ENCODE data around the gene YIPF3. TPM values are rescaled to one million over a fixed set of nuclear protein-coding genes. Genes with fewer than 3 reads are reported as not detected.

The YIPF3 gene
- total and polyA plus RNA-seq, 5 donors from 2014 or later: 59.2 to 135 (median 106) TPM

DNA sequence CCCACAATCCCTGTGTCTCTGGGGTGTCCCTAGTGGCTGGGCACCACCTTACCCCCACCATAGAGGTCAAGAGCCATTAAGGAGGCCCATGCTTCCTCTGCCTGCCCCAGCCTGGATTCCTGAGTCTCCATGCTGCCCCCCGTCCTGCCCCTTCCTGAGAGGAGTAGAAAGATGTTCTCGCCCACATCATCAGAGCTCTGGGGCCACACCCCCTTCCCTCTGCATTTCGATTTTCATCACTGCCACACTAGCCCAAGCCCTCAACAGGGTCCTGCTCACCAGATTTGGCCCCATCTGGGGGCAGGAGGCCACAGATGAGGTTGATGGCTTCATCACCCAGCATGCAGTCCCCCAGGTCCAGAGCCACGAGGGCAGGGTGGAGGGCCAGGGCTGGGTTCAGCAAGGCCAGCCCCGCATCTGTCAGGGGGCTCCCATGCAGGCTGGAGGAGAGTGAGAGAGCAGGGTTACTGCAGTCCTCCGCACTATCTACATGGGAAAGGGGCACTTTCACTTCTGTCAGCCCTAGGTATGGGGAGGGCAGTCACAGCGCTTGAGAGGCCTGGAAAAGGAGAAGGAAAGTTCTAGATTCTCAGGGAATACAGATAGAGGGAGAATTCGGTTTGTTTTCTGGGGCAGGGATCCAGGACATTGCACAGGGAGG, 8.1 kb downstream of the YIPF3 start:
- H3K4me3 ChIP-seq (ENCODE audit: low read depth, low read length): no peak overlapping the region
- H3K36me3 ChIP-seq (ENCODE audit: control insufficient read depth, insufficient read depth, low read length): peaks cover 39% of the 10 kb centered on the region
- no peaks in the 10 kb centered on the region for H3K27me3 ChIP-seq (ENCODE audit: control insufficient read depth, insufficient read depth, low read length)
- no peak overlapping the region for H3K27ac ChIP-seq (ENCODE audit: insufficient read depth, low read length, poor library complexity, severe bottlenecking)
- DNase-seq (no peak), ATAC-seq (ENCODE audit: low read depth in 2 of 2) (no peak)
- peaks cover 24% of the 10 kb centered on the region for H3K36me3 Mint-ChIP-seq
- H3K4me1 Mint-ChIP-seq: peaks cover 5 to 36% (median 13%) of the 10 kb centered on the region in 4 donors
- peak overlapping the region in 1 of 3 donors; percentile 83 for H3K27ac Mint-ChIP-seq
- peak overlapping the region; percentile 80 to 97 (median 83) for H3K4me3 Mint-ChIP-seq
- H3K9me3 ChIP-seq (ENCODE audit: control insufficient read depth in 2 of 2, low read length in 2 of 2): no peaks in the 10 kb centered on the region
- no peaks in the 10 kb centered on the region for H3K9me3 Mint-ChIP-seq
- peaks cover 20% of the 10 kb centered on the region for H3K27me3 Mint-ChIP-seq
- peaks cover 23% of the 10 kb centered on the region for H3K4me1 ChIP-seq (ENCODE audit: control insufficient read depth, insufficient read depth, low read length, poor library complexity, severe bottlenecking)

DNA sequence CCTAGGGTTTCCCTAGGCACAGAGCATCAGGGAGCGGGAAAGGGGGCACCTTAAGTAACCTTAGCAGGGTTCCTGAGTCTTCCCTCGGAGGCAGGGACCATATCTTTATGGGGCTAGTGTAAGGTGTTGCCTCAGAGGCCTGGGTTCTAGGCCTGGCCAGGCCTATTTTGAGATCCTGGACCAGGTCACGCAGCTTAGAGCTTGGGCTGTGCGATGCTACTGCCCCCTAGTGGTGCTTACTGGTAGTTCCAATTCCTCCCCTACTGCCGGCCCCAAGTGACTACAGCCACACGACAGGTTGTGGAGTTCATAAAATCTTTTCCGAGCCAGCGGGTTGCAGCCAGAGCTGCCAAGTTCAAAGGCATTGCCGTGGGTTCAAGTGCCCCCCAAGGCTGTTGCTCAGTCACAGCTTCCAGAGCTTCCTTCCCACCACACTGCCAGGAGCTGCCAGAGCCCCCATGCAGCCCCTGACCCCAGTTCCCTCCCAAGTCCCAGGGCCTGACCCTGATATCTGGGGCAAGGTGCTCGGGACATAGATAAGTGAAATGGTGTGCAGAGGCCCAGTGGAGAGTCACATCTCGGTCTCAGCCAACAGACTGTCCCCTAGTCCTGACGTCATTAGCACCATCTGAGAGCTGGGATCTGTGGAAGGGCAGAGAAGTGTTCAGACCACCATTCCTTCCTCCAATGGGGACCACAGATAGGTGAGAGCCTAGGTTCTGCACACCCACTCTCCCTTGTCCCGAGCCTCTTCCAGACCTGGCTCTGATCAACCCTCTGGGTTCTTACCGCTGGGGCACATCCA, 9.9 kb downstream of the YIPF3 start:
- peaks cover 5 to 29% (median 12%) of the 10 kb centered on the region in 4 donors for H3K4me1 Mint-ChIP-seq
- Histone ChIP-seq H3K36me3 (ENCODE audit: control insufficient read depth, insufficient read depth, low read length) (peaks cover 38% of the 10 kb centered on the region), H3K27me3 (ENCODE audit: control insufficient read depth, insufficient read depth, low read length) (no peaks in the 10 kb centered on the region), H3K4me1 (ENCODE audit: control insufficient read depth, insufficient read depth, low read length, poor library complexity, severe bottlenecking) (peaks cover 20% of the 10 kb centered on the region), H3K9me3 (ENCODE audit: control insufficient read depth in 2 of 2, low read length in 2 of 2) (no peaks in the 10 kb centered on the region), H3K4me3 (ENCODE audit: low read depth, low read length) (no peak overlapping the region), H3K27ac (ENCODE audit: insufficient read depth, low read length, poor library complexity, severe bottlenecking) (no peak overlapping the region)
- H3K27me3 Mint-ChIP-seq: peaks cover 20% of the 10 kb centered on the region
- ATAC-seq (ENCODE audit: low read depth in 2 of 2) (peak; percentile 70 to 74), DNase-seq (peak; percentile 63 to 87 (median 79))
- H3K4me3 Mint-ChIP-seq: peak overlapping the region in 2 of 4 donors; percentile 64 to 68
- no peaks in the 10 kb centered on the region for H3K9me3 Mint-ChIP-seq
- H3K36me3 Mint-ChIP-seq: peaks cover 18% of the 10 kb centered on the region
- peak overlapping the region in 2 of 3 donors; percentile 11 to 23 for H3K27ac Mint-ChIP-seq

DNA sequence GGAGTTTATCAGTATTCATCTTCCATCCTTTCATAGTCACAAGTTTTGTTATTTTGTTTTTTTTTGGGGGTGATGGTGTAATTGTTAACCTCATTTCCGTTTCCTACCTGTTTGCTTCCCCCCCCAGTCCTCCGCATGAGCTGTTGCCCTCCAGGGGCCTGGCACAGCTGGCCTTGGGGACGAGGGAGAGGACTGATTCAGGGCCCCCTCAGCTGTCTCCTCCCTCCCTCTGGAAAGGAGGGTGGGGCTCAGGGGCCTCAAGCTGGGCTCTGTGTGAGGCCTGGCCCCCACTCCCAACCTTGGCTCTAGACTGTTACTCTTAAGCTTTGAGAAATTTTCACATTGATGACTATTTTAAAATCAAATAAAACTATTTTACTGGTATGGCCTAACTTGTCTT, 10.6 kb downstream of the YIPF3 start:
- ATAC-seq (ENCODE audit: low read depth in 2 of 2) (no peak), DNase-seq (no peak)
- no peak overlapping the region for H3K4me3 ChIP-seq (ENCODE audit: low read depth, low read length)
- peaks cover 34% of the 10 kb centered on the region for H3K36me3 ChIP-seq (ENCODE audit: control insufficient read depth, insufficient read depth, low read length)
- no peak overlapping the region for H3K27ac ChIP-seq (ENCODE audit: insufficient read depth, low read length, poor library complexity, severe bottlenecking)
- Mint-ChIP-seq H3K4me1 (peaks cover 0 to 24% (median 10%) of the 10 kb centered on the region in 4 donors), H3K27me3 (peaks cover 20% of the 10 kb centered on the region), H3K27ac (peak overlapping the region; percentile 11 to 26 (median 23)), H3K9me3 (no peaks in the 10 kb centered on the region), H3K36me3 (peaks cover 14% of the 10 kb centered on the region), H3K4me3 (peak overlapping the region in 1 of 4 donors; percentile 65)
- H3K4me1 ChIP-seq (ENCODE audit: control insufficient read depth, insufficient read depth, low read length, poor library complexity, severe bottlenecking): peaks cover 20% of the 10 kb centered on the region
- H3K9me3 ChIP-seq (ENCODE audit: control insufficient read depth in 2 of 2, low read length in 2 of 2): no peaks in the 10 kb centered on the region
- H3K27me3 ChIP-seq (ENCODE audit: control insufficient read depth, insufficient read depth, low read length): no peaks in the 10 kb centered on the region

- ATAC-seq (ENCODE audit: low read depth in 2 of 2) (no peak), DNase-seq (no peak)
- no peaks in the 10 kb centered on the region for H3K27me3 ChIP-seq (ENCODE audit: control insufficient read depth, insufficient read depth, low read length)
- H3K27ac Mint-ChIP-seq: peak overlapping the region in 1 of 3 donors; percentile 26
- peaks cover 17% of the 10 kb centered on the region for H3K4me1 ChIP-seq (ENCODE audit: control insufficient read depth, insufficient read depth, low read length, poor library complexity, severe bottlenecking)
- H3K27ac ChIP-seq (ENCODE audit: insufficient read depth, low read length, poor library complexity, severe bottlenecking): no peak overlapping the region
- H3K4me3 ChIP-seq (ENCODE audit: low read depth, low read length): no peak overlapping the region
- H3K36me3 ChIP-seq (ENCODE audit: control insufficient read depth, insufficient read depth, low read length): peaks cover 37% of the 10 kb centered on the region
- no peaks in the 10 kb centered on the region for H3K9me3 ChIP-seq (ENCODE audit: control insufficient read depth in 2 of 2, low read length in 2 of 2)
- no peaks in the 10 kb centered on the region for H3K9me3 Mint-ChIP-seq
- H3K27me3 Mint-ChIP-seq: peaks cover 20% of the 10 kb centered on the region
- peaks cover 0 to 21% (median 10%) of the 10 kb centered on the region in 4 donors for H3K4me1 Mint-ChIP-seq
- no peak overlapping the region for H3K4me3 Mint-ChIP-seq
- H3K36me3 Mint-ChIP-seq: peaks cover 13% of the 10 kb centered on the region
Measured at GRCh38 chr6:43505718-43506117, 11.0 kb downstream of the YIPF3 start.

DNA sequence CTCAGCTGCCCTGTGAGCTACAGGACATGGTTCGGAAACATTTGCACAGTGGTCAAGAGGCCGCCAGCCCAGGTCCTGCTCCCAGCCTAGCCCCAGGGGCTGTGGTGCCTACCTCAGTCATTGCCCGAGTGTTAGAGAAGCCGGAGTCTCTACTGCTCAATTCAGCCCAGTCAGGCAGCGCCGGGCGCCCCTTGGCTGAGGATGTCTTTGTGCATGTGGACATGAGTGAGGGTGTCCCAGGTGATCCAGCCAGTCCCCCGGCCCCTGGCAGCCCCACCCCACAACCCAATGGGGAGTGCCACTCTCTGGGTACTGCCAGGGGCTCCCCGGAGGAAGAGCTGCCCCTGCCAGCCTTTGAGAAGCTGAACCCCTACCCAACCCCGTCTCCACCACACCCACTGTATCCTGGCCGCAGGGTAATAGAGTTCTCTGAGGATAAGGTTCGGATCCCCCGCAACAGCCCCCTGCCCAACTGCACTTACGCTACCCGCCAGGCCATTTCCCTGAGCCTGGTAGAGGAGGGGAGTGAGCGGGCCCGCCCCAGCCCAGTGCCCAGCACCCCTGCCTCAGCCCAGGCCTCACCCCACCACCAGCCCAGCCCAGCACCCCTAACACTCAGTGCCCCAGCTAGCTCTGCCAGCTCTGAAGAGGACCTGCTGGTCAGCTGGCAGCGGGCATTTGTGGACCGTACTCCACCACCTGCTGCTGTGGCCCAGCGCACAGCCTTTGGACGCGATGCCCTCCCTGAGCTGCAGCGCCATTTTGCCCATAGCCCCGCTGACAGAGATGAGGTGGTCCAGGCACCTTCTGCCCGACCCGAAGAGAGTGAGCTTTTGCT, 11.8 kb downstream of the YIPF3 start:
- no peaks in the 10 kb centered on the region for H3K9me3 ChIP-seq (ENCODE audit: control insufficient read depth in 2 of 2, low read length in 2 of 2)
- peaks cover 44% of the 10 kb centered on the region for H3K36me3 ChIP-seq (ENCODE audit: control insufficient read depth, insufficient read depth, low read length)
- Mint-ChIP-seq H3K36me3 (peaks cover 13% of the 10 kb centered on the region), H3K9me3 (no peaks in the 10 kb centered on the region), H3K27ac (no peak overlapping the region), H3K4me1 (peaks cover 0 to 20% (median 10%) of the 10 kb centered on the region in 4 donors), H3K4me3 (peak overlapping the region in 1 of 4 donors; percentile 43), H3K27me3 (peaks cover 20% of the 10 kb centered on the region)
- H3K4me3 ChIP-seq (ENCODE audit: low read depth, low read length): no peak overlapping the region
- no peak overlapping the region for H3K27ac ChIP-seq (ENCODE audit: insufficient read depth, low read length, poor library complexity, severe bottlenecking)
- peaks cover 11% of the 10 kb centered on the region for H3K4me1 ChIP-seq (ENCODE audit: control insufficient read depth, insufficient read depth, low read length, poor library complexity, severe bottlenecking)
- no peak for DNase-seq
- no peaks in the 10 kb centered on the region for H3K27me3 ChIP-seq (ENCODE audit: control insufficient read depth, insufficient read depth, low read length)
- no peak for ATAC-seq (ENCODE audit: low read depth in 2 of 2)

GRCh38 chr6:43503443-43503842, 13.3 kb downstream of the YIPF3 start:
- no peaks in the 10 kb centered on the region for H3K27me3 ChIP-seq (ENCODE audit: control insufficient read depth, insufficient read depth, low read length)
- DNase-seq (no peak), ATAC-seq (ENCODE audit: low read depth in 2 of 2) (no peak)
- no peaks in the 10 kb centered on the region for H3K9me3 ChIP-seq (ENCODE audit: control insufficient read depth in 2 of 2, low read length in 2 of 2)
- no peaks in the 10 kb centered on the region for H3K4me1 ChIP-seq (ENCODE audit: control insufficient read depth, insufficient read depth, low read length, poor library complexity, severe bottlenecking)
- peaks cover 0 to 13% (median 6%) of the 10 kb centered on the region in 4 donors for H3K4me1 Mint-ChIP-seq
- peaks cover 17% of the 10 kb centered on the region for H3K36me3 Mint-ChIP-seq
- peak overlapping the region in 1 of 3 donors; percentile 78 for H3K27ac Mint-ChIP-seq
- H3K4me3 ChIP-seq (ENCODE audit: low read depth, low read length): no peak overlapping the region
- peaks cover 60% of the 10 kb centered on the region for H3K36me3 ChIP-seq (ENCODE audit: control insufficient read depth, insufficient read depth, low read length)
- peaks cover 11% of the 10 kb centered on the region for H3K27me3 Mint-ChIP-seq
- H3K9me3 Mint-ChIP-seq: no peaks in the 10 kb centered on the region
- no peak overlapping the region for H3K4me3 Mint-ChIP-seq
- no peak overlapping the region for H3K27ac ChIP-seq (ENCODE audit: insufficient read depth, low read length, poor library complexity, severe bottlenecking)

- no peaks in the 10 kb centered on the region for H3K4me1 ChIP-seq (ENCODE audit: control insufficient read depth, insufficient read depth, low read length, poor library complexity, severe bottlenecking)
- no peak overlapping the region for H3K27ac Mint-ChIP-seq
- H3K4me3 Mint-ChIP-seq: no peak overlapping the region
- DNase-seq: no peak
- peaks cover 0 to 11% (median 4%) of the 10 kb centered on the region in 4 donors for H3K4me1 Mint-ChIP-seq
- H3K9me3 ChIP-seq (ENCODE audit: control insufficient read depth in 2 of 2, low read length in 2 of 2): no peaks in the 10 kb centered on the region
- no peaks in the 10 kb centered on the region for H3K9me3 Mint-ChIP-seq
- no peak overlapping the region for H3K4me3 ChIP-seq (ENCODE audit: low read depth, low read length)
- no peak overlapping the region for H3K27ac ChIP-seq (ENCODE audit: insufficient read depth, low read length, poor library complexity, severe bottlenecking)
- H3K36me3 ChIP-seq (ENCODE audit: control insufficient read depth, insufficient read depth, low read length): peaks cover 61% of the 10 kb centered on the region
- no peak for ATAC-seq (ENCODE audit: low read depth in 2 of 2)
- no peaks in the 10 kb centered on the region for H3K27me3 ChIP-seq (ENCODE audit: control insufficient read depth, insufficient read depth, low read length)
- peaks cover 3% of the 10 kb centered on the region for H3K27me3 Mint-ChIP-seq
- peaks cover 19% of the 10 kb centered on the region for H3K36me3 Mint-ChIP-seq
Measured at GRCh38 chr6:43502666-43503065, 14.1 kb downstream of the YIPF3 start.

Data from CD4-positive, CD25-positive, alpha-beta regulatory T cell (primary cell).